Fibroblast of gingiva (primary cell): ENCODE results near the gene KMO.

Experiments
- DNase-seq: peaks from one replicate; pipeline ENCODE4 v3.0.0-alpha.2; 2011; ENCODE audit warnings: low read depth

Gene KMO

GRCh38 chr1:241536969-241537368 is 4.8 kb downstream of the KMO start:
- no peak for DNase-seq

- DNase-seq, result no peak
Measured at GRCh38 chr1:241542199-241542907, 10.2 kb downstream of the KMO start.

GRCh38 chr1:241548008-241548407 is 15.8 kb downstream of the KMO start:
- DNase-seq, result no peak

GRCh38 chr1:241550318-241550717 is 18.1 kb downstream of the KMO start:
- DNase-seq, result no peak

- no peak for DNase-seq
Measured at GRCh38 chr1:241551759-241552638, 19.8 kb downstream of the KMO start.

- no peak for DNase-seq
Measured at GRCh38 chr1:241553886-241554592, 21.9 kb downstream of the KMO start.

- DNase-seq, result no peak
Measured at GRCh38 chr1:241555526-241555925, 23.3 kb downstream of the KMO start.

- no peak for DNase-seq
Measured at GRCh38 chr1:241557031-241557430, 24.9 kb downstream of the KMO start.

- DNase-seq, result no peak
Measured at GRCh38 chr1:241557551-241558193, 25.5 kb downstream of the KMO start.

GRCh38 chr1:241560146-241560848 is 28.1 kb downstream of the KMO start:
- DNase-seq, result no peak

- DNase-seq, result no peak
Measured at GRCh38 chr1:241560849-241561187, 28.6 kb downstream of the KMO start.

- DNase-seq, result no peak
Measured at GRCh38 chr1:241569848-241570247, 37.7 kb downstream of the KMO start.

- DNase-seq, result no peak
Measured at GRCh38 chr1:241574154-241574553, 42.0 kb downstream of the KMO start.

GRCh38 chr1:241579434-241579833 is 47.3 kb downstream of the KMO start:
- no peak for DNase-seq

GRCh38 chr1:241582921-241583321 is 50.7 kb downstream of the KMO start:
- DNase-seq, result no peak

GRCh38 chr1:241586905-241587512 is 54.8 kb downstream of the KMO start:
- no peak for DNase-seq

- no peak for DNase-seq
Measured at GRCh38 chr1:241589521-241589920, 57.3 kb downstream of the KMO start.

- no peak for DNase-seq
Measured at GRCh38 chr1:241590719-241591118, 58.5 kb downstream of the KMO start.

- DNase-seq, result no peak
Measured at GRCh38 chr1:241591317-241591716, 59.1 kb downstream of the KMO start.

- no peak for DNase-seq
Measured at GRCh38 chr1:241591736-241592135, 59.6 kb downstream of the KMO start.

- DNase-seq, result no peak
Measured at GRCh38 chr1:241592273-241592958, 60.2 kb downstream of the KMO start.
